ENCODE measurements around the gene BLM. TPM values are rescaled to one million over a fixed set of nuclear protein-coding genes. Genes with fewer than 3 reads are reported as not detected.
A peak's percentile ranks its signal among the peaks of the same experiment; 100 is the strongest.
"Not testable (repeated sequence)": the region's sequence is repeated elsewhere in the genome, so short reads cannot be mapped to it uniquely, and the experiment has no call there.

The BLM gene
- total RNA-seq, 1 donor from 2014 or later, result 26.6 TPM

- ATAC-seq, result no peak
- no peak for DNase-seq (ENCODE audit: missing footprints)
- intact Hi-C loops (cut with DNase I), result no loop called here
These were observed 4.1 kb upstream of the BLM start for GRCh38 chr15:90713081-90713480.

GRCh38 chr15:90716317-90716975 is 700 bp upstream of the BLM start:
- no peak for DNase-seq (ENCODE audit: missing footprints)
- intact Hi-C loops (cut with DNase I), result no loop called here
- ATAC-seq, result no peak

- DNase-seq (ENCODE audit: missing footprints) (no peak), ATAC-seq (no peak)
- intact Hi-C loops (cut with DNase I), result no loop called here
These were observed 1.1 kb downstream of the BLM start for GRCh38 chr15:90718232-90718631.

- no peak for DNase-seq (ENCODE audit: missing footprints)
- no peak for ATAC-seq
- intact Hi-C loops (cut with DNase I), result no loop called here
These were observed 3.0 kb downstream of the BLM start for GRCh38 chr15:90720131-90720530.

GRCh38 chr15:90729261-90729660 is 12.1 kb downstream of the BLM start:
- ATAC-seq, result no peak
- DNase-seq (ENCODE audit: missing footprints), result no peak
- intact Hi-C loops (cut with DNase I), result no loop called here

GRCh38 chr15:90730290-90730689 is 13.1 kb downstream of the BLM start:
- intact Hi-C loops (cut with DNase I), result no loop called here
- ATAC-seq (no peak), DNase-seq (ENCODE audit: missing footprints) (no peak)

- ATAC-seq (no peak), DNase-seq (ENCODE audit: missing footprints) (no peak)
- intact Hi-C loops (cut with DNase I), result no loop called here
These were observed 18.8 kb downstream of the BLM start for GRCh38 chr15:90735923-90736322.

- intact Hi-C loops (cut with DNase I); ATAC-seq; DNase-seq (ENCODE audit: missing footprints): not testable (repeated sequence)
These were observed 23.4 kb downstream of the BLM start for GRCh38 chr15:90740545-90740944.

- intact Hi-C loops (cut with DNase I), result no loop called here
- ATAC-seq (no peak), DNase-seq (ENCODE audit: missing footprints) (no peak)
These were observed 24.9 kb downstream of the BLM start for GRCh38 chr15:90742087-90742486.

- intact Hi-C loops (cut with DNase I), result no loop called here
- no peak for ATAC-seq
- DNase-seq (ENCODE audit: missing footprints), result no peak
These were observed 26.3 kb downstream of the BLM start for GRCh38 chr15:90743407-90743806.

- no peak for DNase-seq (ENCODE audit: missing footprints)
- ATAC-seq, result no peak
- intact Hi-C loops (cut with DNase I), result no loop called here
These were observed 27.7 kb downstream of the BLM start for GRCh38 chr15:90744759-90745402.

- DNase-seq (ENCODE audit: missing footprints) (no peak), ATAC-seq (no peak)
- intact Hi-C loops (cut with DNase I), result no loop called here
These were observed 32.6 kb downstream of the BLM start for GRCh38 chr15:90749754-90750153.

GRCh38 chr15:90750186-90750585 is 33.0 kb downstream of the BLM start:
- DNase-seq (ENCODE audit: missing footprints) (no peak), ATAC-seq (no peak)
- intact Hi-C loops (cut with DNase I), result no loop called here

- intact Hi-C loops (cut with DNase I), result no loop called here
- DNase-seq (ENCODE audit: missing footprints) (no peak), ATAC-seq (no peak)
These were observed 34.2 kb downstream of the BLM start for GRCh38 chr15:90751300-90751825.

GRCh38 chr15:90756916-90757315 is 39.8 kb downstream of the BLM start:
- no peak for ATAC-seq

GRCh38 chr15:90757461-90757860 is 40.3 kb downstream of the BLM start:
- ATAC-seq (no peak), DNase-seq (ENCODE audit: missing footprints) (no peak)
- intact Hi-C loops (cut with DNase I), result no loop called here

More at GRCh38 chr15:90756916-90757315, 39.8 kb downstream of the BLM start:
- intact Hi-C loops (cut with DNase I), result no loop called here
- DNase-seq (ENCODE audit: missing footprints), result no peak

- ATAC-seq (no peak), DNase-seq (ENCODE audit: missing footprints) (no peak)
- intact Hi-C loops (cut with DNase I), result loop anchor here (5.0 kb wide), 1 partner anchor 172 kb away; the partner anchor contains the start of gene HDDC3
These were observed 43.6 kb downstream of the BLM start for GRCh38 chr15:90760661-90761232.

- DNase-seq (ENCODE audit: missing footprints), result no peak
- ATAC-seq, result peak; percentile 30
- intact Hi-C loops (cut with DNase I), result loop anchor here (5.0 kb wide), 1 partner anchor 171 kb away; the partner anchor contains the start of gene HDDC3
These were observed 44.5 kb downstream of the BLM start for GRCh38 chr15:90761629-90762028.

GRCh38 chr15:90762109-90762508 is 45.0 kb downstream of the BLM start:
- intact Hi-C loops (cut with DNase I), result loop anchor here (5.0 kb wide), 1 partner anchor 170 kb away; the partner anchor contains the start of gene HDDC3
- ATAC-seq, result peak; percentile 95
- peak; percentile 89 for DNase-seq (ENCODE audit: missing footprints)

All from Right ventricle myocardium inferior (tissue), 1 donor.